Measurements from ENCODE around the gene CNTRL.

GRCh38 chr9:121192959-121193640 is 118.3 kb downstream of the CNTRL start:
- TF ChIP-seq YY1 (IDR thresholded peaks at IDR 0.05; ENCODE audit: insufficient read depth, insufficient read length) (no peak), ZNF274 (IDR thresholded peaks at IDR 0.05; ENCODE audit: low read depth, low read length) (no peak)
